ENCODE data around the gene NPBWR2. TPM values are rescaled to one million over a fixed set of nuclear protein-coding genes. Genes with fewer than 3 reads are reported as not detected.

Gene NPBWR2
- total RNA-seq: not detected in 2 replicates
- polyA plus RNA-seq: not detected in 2 replicates
- not detected in 2 replicates for polyA plus RNA-seq (2012)
- not detected in 2 replicates for polyA minus RNA-seq (ENCODE audit: low replicate concordance)

- Histone ChIP-seq H3K27ac (ENCODE audit: insufficient read depth, low read length) (no peak within 1 kb of the TSS), H4K20me1 (ENCODE audit: control insufficient read depth, extremely low read depth, insufficient read depth, low read length) (no peaks in the 10 kb centered on the region), H3K9ac (ENCODE audit: insufficient read depth, low read length) (no peak within 1 kb of the TSS), H3K27me3 (ENCODE audit: control insufficient read depth, insufficient read depth, low read length) (peaks cover 12% of the 10 kb centered on the region), H3K4me1 (ENCODE audit: control insufficient read depth, extremely low read depth, insufficient read depth, low read length) (no peaks in the 10 kb centered on the region), H3K4me3 (replicated peaks in 1 of 4; ENCODE audit: control extremely low read depth in 1 of 4, insufficient read depth in 1 of 4, low read depth in 3 of 4, low read length in 4 of 4) (no peak within 1 kb of the TSS), H2AFZ (ENCODE audit: low read length) (no peak within 1 kb of the TSS), H3K36me3 (ENCODE audit: control insufficient read depth, insufficient read depth, low read length) (no peaks in the 10 kb centered on the region), H3K9me3 (ENCODE audit: control insufficient read depth, insufficient read depth, low read depth, low read length) (no peaks in the 10 kb centered on the region), H3K4me2 (ENCODE audit: extremely low read depth, insufficient read depth, low read length) (no peak within 1 kb of the TSS), H3K79me2 (ENCODE audit: control insufficient read depth, insufficient read depth, low read length) (no peaks in the 10 kb centered on the region)
- no peak for TF ChIP-seq EZH2 (IDR thresholded peaks at IDR 0.05; ENCODE audit: low read length, missing control alignments)
- no peak for TF ChIP-seq CTCF (conservative IDR thresholded peaks at IDR 0.05 in 1 of 2, IDR thresholded peaks at IDR 0.05 in 1 of 2; ENCODE audit: low read depth in 1 of 2, low read length in 2 of 2)
- no peak for DNase-seq (ENCODE audit: low read depth in 2 of 2)
Measured at GRCh38 chr20:64106981-64107735, at the start of gene NPBWR2. NPBWR2 (minus strand) TSS chr20:64107565; CDS start chr20:64106831, 734 bp downstream.

- no peak overlapping the region for H3K9ac ChIP-seq (ENCODE audit: insufficient read depth, low read length)
- H4K20me1 ChIP-seq (ENCODE audit: control insufficient read depth, extremely low read depth, insufficient read depth, low read length): no peaks in the 10 kb centered on the region
- H3K79me2 ChIP-seq (ENCODE audit: control insufficient read depth, insufficient read depth, low read length): no peaks in the 10 kb centered on the region
- H3K4me2 ChIP-seq (ENCODE audit: extremely low read depth, insufficient read depth, low read length): no peak overlapping the region
- no peaks in the 10 kb centered on the region for H3K9me3 ChIP-seq (ENCODE audit: control insufficient read depth, insufficient read depth, low read depth, low read length)
- no peaks in the 10 kb centered on the region for H3K36me3 ChIP-seq (ENCODE audit: control insufficient read depth, insufficient read depth, low read length)
- TF ChIP-seq EZH2 (IDR thresholded peaks at IDR 0.05; ENCODE audit: low read length, missing control alignments) (no peak), CTCF (conservative IDR thresholded peaks at IDR 0.05 in 1 of 2, IDR thresholded peaks at IDR 0.05 in 1 of 2; ENCODE audit: low read depth in 1 of 2, low read length in 2 of 2) (no peak)
- H3K4me3 ChIP-seq (replicated peaks in 1 of 4; ENCODE audit: control extremely low read depth in 1 of 4, insufficient read depth in 1 of 4, low read depth in 3 of 4, low read length in 4 of 4): no peak overlapping the region
- no peak overlapping the region for H2AFZ ChIP-seq (ENCODE audit: low read length)
- no peak overlapping the region for H3K27ac ChIP-seq (ENCODE audit: insufficient read depth, low read length)
- peaks cover 7% of the 10 kb centered on the region for H3K27me3 ChIP-seq (ENCODE audit: control insufficient read depth, insufficient read depth, low read length)
- H3K4me1 ChIP-seq (ENCODE audit: control insufficient read depth, extremely low read depth, insufficient read depth, low read length): no peaks in the 10 kb centered on the region
- DNase-seq (ENCODE audit: low read depth in 2 of 2): no peak
Measured at GRCh38 chr20:64156136-64156885, 48.9 kb upstream of the NPBWR2 start.
